UCSD-AML1 (cell line): ENCODE data around the gene ATP8A1.
"Not testable (repeated sequence)": the region's sequence is repeated elsewhere in the genome, so short reads cannot be mapped to it uniquely, and the experiment has no call there.

Source experiments
- DNase-seq: peaks from one replicate; lab custom pipeline; 2025; ENCODE audit not compliant: unreplicated experiment; lab: John Stamatoyannopoulos, UW

The ATP8A1 gene

DNA sequence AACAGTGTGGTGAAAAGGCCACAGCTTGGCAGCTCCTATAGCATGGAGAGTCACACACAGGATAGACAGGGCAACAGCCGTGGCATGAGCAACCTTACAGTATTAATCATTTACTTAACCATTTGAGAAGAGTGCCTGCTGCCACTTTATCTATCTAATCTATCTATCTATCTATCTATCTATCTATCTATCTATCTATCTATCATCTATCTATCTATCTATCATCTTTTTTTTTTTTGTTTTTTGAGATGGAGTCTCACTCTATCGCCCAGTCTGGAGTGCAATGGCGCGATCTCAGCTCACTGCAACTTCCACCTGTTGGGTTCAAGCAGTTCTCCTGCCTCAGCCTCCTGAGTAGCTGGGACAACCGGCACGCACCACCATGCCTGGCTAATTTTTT, 284.6 kb downstream of the ATP8A1 start:
- DNase-seq = not testable (repeated sequence)

DNA sequence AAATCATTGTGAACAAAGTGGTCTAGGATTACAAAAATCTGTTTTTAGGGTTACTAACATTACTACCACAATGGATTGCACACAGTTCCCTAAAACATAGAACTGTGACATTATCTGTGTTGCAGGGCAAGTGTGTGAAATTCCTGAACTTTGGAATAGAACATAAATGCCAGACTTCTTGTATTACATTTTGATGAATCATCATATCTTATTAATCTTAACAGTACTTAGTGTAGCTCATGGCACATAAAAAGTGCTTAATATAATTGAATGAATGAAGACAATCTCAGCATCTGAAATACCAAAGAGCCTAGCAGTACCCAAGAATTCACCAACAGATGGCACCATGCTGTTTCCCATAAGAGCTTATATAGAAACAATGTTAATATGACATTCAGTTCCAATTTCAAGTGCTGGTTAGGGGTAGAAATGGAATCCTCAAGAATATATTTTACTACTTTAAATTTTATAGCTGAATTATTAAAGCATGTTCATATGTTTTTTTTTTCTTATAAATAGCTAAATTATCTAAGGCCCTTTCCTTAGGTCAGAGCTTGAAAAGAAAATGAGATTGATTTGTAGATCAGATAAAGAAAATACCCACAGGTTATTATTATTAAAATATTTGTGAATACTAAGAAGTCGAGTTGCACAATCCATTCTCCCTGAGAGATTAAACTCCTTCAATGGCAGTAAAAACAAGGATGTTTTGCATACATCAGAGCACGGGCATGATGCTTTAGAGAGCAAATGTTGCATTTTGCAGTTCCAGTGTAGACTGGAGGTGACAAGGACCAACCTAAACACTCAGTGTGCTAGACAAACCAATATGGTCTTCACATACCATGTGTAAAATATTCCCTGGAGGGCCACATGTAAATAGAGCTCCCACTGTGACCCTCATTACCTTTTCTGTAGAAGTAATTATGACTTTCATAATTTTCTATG, 285.3 kb downstream of the ATP8A1 start:
- no peak for DNase-seq

DNA sequence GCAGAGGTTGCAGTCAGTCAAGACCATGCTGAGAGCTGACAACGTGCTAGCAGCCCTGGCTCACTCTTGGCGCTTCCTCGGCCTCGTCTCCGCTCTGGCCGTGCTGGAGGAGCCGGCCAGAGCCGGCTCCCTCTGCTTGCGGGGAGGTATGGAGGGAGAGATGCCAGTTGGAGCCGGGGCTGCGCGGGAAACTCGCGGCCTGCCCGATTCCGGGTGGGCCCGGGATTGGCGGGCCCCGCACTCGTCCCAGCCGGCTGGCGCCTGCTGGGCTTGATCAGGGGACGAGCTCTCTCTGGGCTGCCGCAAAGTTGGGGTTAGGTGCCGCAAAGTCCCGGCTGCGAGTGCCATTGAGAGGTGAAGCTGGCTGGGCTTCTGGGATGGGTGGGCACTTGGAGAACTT, 287.4 kb downstream of the ATP8A1 start:
- no peak for DNase-seq

DNA sequence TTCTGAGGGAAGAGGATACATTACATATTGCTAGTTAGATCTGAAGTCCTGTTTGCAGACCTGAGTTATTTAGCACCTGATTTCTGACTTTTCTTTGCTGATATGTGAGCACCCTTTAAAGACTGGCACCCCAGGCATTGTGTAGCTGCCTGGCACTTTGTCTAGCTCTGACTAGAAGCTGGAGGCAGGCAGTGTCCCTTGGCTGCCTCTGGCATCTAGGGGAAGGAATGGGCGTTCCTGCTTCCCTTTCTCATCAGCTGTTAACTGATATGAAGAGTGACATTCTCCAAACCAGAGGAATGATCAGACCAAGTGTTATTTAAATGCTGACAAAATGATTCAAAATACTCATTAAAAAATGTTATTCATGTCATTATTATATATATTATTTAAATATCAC, 289.9 kb downstream of the ATP8A1 start:
- no peak for DNase-seq

DNA sequence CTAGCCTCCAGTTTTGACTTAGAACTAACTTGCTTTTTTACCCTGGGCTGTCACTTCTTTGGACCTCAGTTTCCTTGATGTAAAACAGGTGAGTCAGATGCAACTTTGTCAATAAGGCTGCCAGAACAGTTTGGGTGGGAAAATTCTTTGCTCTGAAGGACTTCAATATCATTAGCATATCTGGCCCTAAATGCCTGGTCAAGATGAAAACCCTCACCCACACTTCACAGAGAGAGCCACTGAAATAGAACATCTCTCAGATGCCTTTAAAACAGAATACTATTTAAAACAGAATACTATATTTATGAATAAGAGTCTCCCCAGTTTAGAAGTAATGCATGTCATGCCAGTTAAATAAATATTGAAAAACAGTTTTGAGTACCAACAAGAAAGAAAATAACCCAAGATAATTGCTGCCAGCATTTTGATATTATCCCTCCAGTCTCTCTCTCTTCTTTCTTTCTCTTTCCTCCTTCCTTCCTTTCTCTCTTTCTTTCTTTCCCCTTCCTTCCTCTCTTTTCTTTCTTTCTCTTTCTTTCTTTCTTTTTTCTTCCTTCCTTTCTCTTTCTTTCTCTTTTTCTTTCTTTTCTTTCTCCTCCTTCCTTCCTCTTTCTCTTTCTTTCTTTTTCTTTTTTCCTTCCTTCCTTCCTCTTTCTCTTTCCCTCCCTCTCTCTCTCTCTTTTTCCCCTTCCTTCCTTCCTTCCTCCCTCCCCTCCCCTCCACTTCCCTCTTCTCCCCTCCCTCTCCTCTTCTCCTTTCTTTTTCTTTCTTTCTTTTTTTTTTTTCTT, 292.4 kb downstream of the ATP8A1 start:
- no peak for DNase-seq

DNA sequence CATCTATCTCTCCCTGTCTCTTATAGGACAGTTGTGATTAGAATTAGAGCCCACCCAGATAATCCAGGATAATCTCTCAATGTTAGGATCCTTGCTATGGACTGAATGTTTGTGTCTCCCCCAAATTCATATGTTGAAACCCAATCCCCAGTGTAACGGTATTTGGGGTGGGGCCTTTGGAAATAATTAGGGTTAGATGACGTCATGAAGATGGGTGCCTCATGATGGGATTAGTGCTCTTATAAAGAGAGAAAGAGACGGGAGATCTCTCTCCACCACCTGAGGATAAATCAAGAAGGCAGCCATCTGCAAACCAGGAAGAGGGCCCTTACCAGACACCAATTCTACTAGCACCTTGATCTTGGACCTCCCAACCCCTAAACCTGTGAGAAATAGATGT, 293.3 kb downstream of the ATP8A1 start:
- no peak for DNase-seq

DNA sequence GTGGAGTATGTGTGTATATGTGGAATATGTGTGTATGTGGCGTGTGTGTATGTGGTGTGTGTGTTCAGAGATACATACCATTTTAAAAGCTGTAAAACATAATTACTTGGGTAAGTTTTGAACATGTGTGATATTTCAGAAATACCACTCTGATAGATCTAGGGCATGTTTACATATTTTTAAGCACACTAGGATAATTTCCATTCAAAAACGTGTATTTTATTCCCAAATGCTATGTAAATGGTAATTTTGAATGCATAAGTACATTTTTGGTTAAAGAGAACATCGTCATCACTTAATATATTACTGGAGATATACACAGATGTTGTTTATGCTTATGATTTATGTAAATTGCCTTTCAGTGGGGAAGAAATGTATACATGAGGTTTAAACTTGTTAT, 294.3 kb downstream of the ATP8A1 start:
- no peak for DNase-seq

DNA sequence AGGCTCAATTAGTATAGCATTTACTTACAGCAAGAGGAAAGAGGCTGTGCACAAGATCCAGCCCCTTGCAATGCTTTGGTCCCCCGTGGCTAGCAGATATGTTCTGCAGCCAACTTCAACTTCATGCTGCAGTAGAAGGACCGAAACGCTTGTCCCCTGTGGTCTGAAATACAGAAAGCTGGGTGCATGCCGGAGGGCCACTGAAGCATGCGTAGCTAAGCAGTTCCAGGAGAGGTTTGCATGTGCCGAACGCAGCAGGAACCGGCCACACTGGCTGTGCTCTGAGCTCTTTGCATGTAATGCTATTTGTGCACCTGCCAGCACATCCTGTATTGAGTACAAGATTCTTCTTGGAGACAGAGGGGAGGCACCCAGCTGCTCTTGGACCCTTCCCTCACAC, 295.4 kb downstream of the ATP8A1 start:
- DNase-seq = no peak

DNA sequence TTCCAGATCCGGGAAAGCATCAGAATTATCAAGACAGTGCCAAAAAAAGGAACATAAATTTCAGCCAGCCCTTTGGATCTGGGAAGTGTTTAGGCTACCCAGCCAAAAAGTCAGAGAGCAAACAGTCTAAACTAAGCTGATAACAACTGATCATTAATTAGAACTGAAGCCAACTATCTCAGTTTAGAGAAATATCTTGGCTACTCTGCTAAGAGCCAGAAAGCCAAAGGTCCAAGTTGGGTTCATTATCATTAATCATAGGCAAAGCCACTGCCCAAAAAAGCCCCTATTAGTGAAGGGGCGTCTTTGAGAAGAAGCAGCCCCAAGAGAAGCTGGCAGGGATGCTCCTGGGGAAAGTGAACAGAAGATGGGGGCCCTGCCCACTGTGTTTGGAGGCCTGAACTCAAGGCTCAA, 296.6 kb downstream of the ATP8A1 start:
- no peak for DNase-seq

- DNase-seq = no peak
Observed at GRCh38 chr4:42359711-42360110, 297.2 kb downstream of the ATP8A1 start.
